B cell (primary cell): ENCODE measurements around the gene PACC1. TPM values are rescaled to one million over a fixed set of nuclear protein-coding genes. Genes with fewer than 3 reads are reported as not detected.

Experiments
- ATAC-seq: fragments of 200-7000 bp; cut with Tn5 transposase; one replicate; pipeline ENCODE4 v1.10.0; 2021; ENCODE audit warnings: low read depth, mild to moderate bottlenecking, moderate number of reproducible peaks, moderate library complexity
- CTCF ChIA-PET: fragments of 350-600 bp; sonication (Branson Sonifier 250); formaldehyde crosslinking; loops from one replicate; lab custom pipeline; 2021; ENCODE audit warnings: antibody characterized with exemption, inconsistent platforms; lab: Charles Lee
- POLR2A ChIA-PET: fragments of 350-600 bp; sonication (Branson Sonifier 250); formaldehyde crosslinking; loops from one replicate; lab custom pipeline; 2021; ENCODE audit warnings: antibody characterized with exemption; lab: Charles Lee
- DNase-seq: peaks from one replicate; pipeline ENCODE4 v3.0.0; 2013
- H2AFZ ChIP-seq: 2 replicates; pipeline ENCODE4 v1.6.1; 2012; ENCODE audit warnings: mild to moderate bottlenecking, low read depth, low read length; ENCODE audit not compliant: insufficient read depth, poor library complexity, severe bottlenecking
- H3K27ac ChIP-seq, 2 donors: 1 replicate in 1 of 2; 2 replicates in 1 of 2; pipeline ENCODE4 v1.5.1; 2012 to 2013; ENCODE audit warnings: low read length in 2 of 2, mild to moderate bottlenecking in 2 of 2, moderate library complexity in 1 of 2
- H3K27me3 ChIP-seq, 4 experiments: fragments of 200-600 bp in 1 of 4; sonication (generic) in 1 of 4; replicated peaks in 1 of 4; 1 replicate in 2 of 4; 2 replicates in 2 of 4; pipeline versions ENCODE4 v1.6.1 to v1.7.0; 2013 to 2016; ENCODE audit warnings: low read length in 3 of 4, mild to moderate bottlenecking in 2 of 4, mixed read lengths in 1 of 4, moderate library complexity in 1 of 4; ENCODE audit not compliant: insufficient read depth in 4 of 4, control insufficient read depth in 3 of 4; ENCODE audit errors: control extremely low read depth in 1 of 4
- H3K36me3 ChIP-seq, 2 experiments: replicated peaks in 1 of 2; 1 replicate in 1 of 2; 2 replicates in 1 of 2; pipeline versions ENCODE4 v1.6.1 to v1.7.1; 2013; ENCODE audit warnings: low read length in 1 of 2; ENCODE audit not compliant: insufficient read depth in 2 of 2, control insufficient read depth in 1 of 2; ENCODE audit errors: control extremely low read depth in 1 of 2, extremely low read depth in 1 of 2
- H3K4me1 ChIP-seq, 2 donors: fragments of 200-600 bp in 1 of 2; sonication (generic) in 1 of 2; 1 replicate in 1 of 2; 2 replicates in 1 of 2; pipeline versions ENCODE4 v1.5.1 to v1.6.1; 2013 to 2017; ENCODE audit warnings: low read length in 2 of 2; ENCODE audit not compliant: control insufficient read depth in 2 of 2, insufficient read depth in 2 of 2
- H3K4me2 ChIP-seq: replicated peaks from 2 replicates; pipeline ENCODE3; 2012; ENCODE audit warnings: mild to moderate bottlenecking, low read depth, low read length; ENCODE audit not compliant: poor library complexity, severe bottlenecking
- H3K4me3 ChIP-seq, 5 experiments: fragments of 200-600 bp in 1 of 5; sonication (generic) in 1 of 5; 1 replicate in 3 of 5; 2 replicates in 2 of 5; pipeline versions ENCODE4 v1.5.1 to v1.7.0; 2011 to 2016; ENCODE audit warnings: low read length in 4 of 5, mild to moderate bottlenecking in 4 of 5, low read depth in 2 of 5, control low read depth in 1 of 5, moderate library complexity in 1 of 5; ENCODE audit not compliant: insufficient read depth in 1 of 5; ENCODE audit errors: control extremely low read depth in 1 of 5, extremely low read depth in 1 of 5
- H3K79me2 ChIP-seq: fragments of 200-600 bp; sonication (generic); one replicate; pipeline ENCODE4 v1.6.0; 2016; ENCODE audit warnings: low read length; ENCODE audit not compliant: control insufficient read depth, insufficient read depth
- H3K9ac ChIP-seq: fragments of 200-600 bp; sonication (generic); 2 replicates; pipeline ENCODE4 v1.6.1; 2017; ENCODE audit warnings: mild to moderate bottlenecking, low read length, moderate library complexity
- H3K9me3 ChIP-seq, 3 donors: one replicate each; pipeline versions ENCODE4 v1.6.1 to v1.7.1; 2013; ENCODE audit warnings: low read length in 2 of 3; ENCODE audit not compliant: control insufficient read depth in 2 of 3, insufficient read depth in 1 of 3; ENCODE audit errors: control extremely low read depth in 1 of 3
- H4K20me1 ChIP-seq: 2 replicates; pipeline ENCODE4 v1.6.0; 2012; ENCODE audit warnings: mild to moderate bottlenecking, low read length; ENCODE audit not compliant: insufficient read depth, control insufficient read depth, poor library complexity, severe bottlenecking
- H3K27ac Mint-ChIP-seq: one replicate; pipeline ENCODE4 v1.8.0; 2021; ENCODE audit warnings: mixed read lengths
- H3K27me3 Mint-ChIP-seq: one replicate; pipeline ENCODE4 v1.8.0; 2021; ENCODE audit warnings: mixed read lengths
- H3K4me1 Mint-ChIP-seq: one replicate; pipeline ENCODE4 v1.8.0; 2021; ENCODE audit warnings: mixed read lengths
- H3K4me3 Mint-ChIP-seq: one replicate; pipeline ENCODE4 v1.8.0; 2021; ENCODE audit warnings: mixed read lengths
- H3K9me3 Mint-ChIP-seq: one replicate; pipeline ENCODE4 v1.8.0; 2022; ENCODE audit warnings: mixed read lengths; ENCODE audit not compliant: insufficient read depth
- CTCF ChIP-seq: fragments of 200-600 bp; IDR thresholded peaks from one replicate; pipeline ENCODE4 v1.8.0; 2022; ENCODE audit warnings: antibody characterized with exemption, mild to moderate bottlenecking
- EZH2 ChIP-seq: IDR thresholded peaks from 2 replicates; pipeline ENCODE4 v1.6.1; 2012; ENCODE audit warnings: borderline replicate concordance, low read depth, mild to moderate bottlenecking, moderate library complexity, low read length; ENCODE audit not compliant: insufficient read depth, poor library complexity, severe bottlenecking
- WGBS: methylation state at CpG from one replicate; pipeline ENCODE4 v1.1.5; 2013; ENCODE audit warnings: missing lambda C conversion rate; ENCODE audit not compliant: insufficient coverage; 5-methylcytosine and 5-hydroxymethylcytosine counted together
- intact Hi-C: fragments of 100-400 bp; cut with micrococcal nuclease; formaldehyde crosslinking; loops from one replicate; pipeline ENCODE4 v1.10.0; 2022
- polyA plus RNA-seq: library from polyadenylated mRNA; depleted of rRNA; stranded (reverse); fragments of >200 nt; gene quantifications from 2 replicates; pipeline ENCODE4 v1.2.3, GENCODE V29; 2012
- total RNA-seq, 2 donors: library from RNA; stranded (reverse); fragments of 120-200 nt in 1 of 2; gene quantifications; 1 replicate in 1 of 2; 2 replicates in 1 of 2; pipeline versions ENCODE4 v1.2.3 to v1.2.4, GENCODE V29; 2013 to 2022

The PACC1 gene
- total and polyA plus RNA-seq, 2 donors (not counting 1 experiment from before 2014, with no cell fraction given): 15.9 to 18.3 TPM

DNA sequence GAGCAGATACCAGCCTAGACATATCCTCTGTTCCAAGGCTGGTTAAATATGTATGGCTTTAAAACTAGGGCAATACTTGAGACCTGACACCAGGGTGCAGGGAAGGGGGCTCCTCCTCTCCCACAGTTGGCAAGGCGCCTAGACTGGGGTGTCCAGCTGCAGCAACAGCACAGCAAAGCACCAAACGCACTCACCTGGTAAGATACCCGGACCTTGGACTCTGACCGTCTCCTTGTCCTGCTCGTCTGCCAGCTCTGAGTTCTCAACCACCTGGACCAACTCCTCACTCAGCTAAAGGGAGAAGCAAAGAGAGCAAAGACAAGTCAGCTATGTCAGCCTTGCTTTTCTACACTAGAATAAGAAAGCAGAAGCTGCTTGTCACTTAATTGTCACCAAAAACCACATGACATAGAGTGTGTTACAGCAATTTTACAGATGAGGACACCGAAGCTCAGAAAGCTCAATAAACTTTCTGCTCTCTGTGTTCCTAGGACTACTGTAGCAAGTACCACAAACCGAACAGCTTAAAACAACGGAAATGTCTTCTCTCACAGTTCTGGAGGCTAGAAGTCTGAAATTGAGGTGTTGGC is 4.4 kb downstream of the PACC1 start:
- no peak overlapping the region for H2AFZ ChIP-seq
- 90% methylated on average over 7 of the region's 8 CpGs for WGBS
- H3K27me3 ChIP-seq: no peaks in the 10 kb centered on the region
- Mint-ChIP-seq H3K27me3 (no peaks in the 10 kb centered on the region), H3K27ac (no peak overlapping the region), H3K4me3 (no peak overlapping the region), H3K4me1 (peaks cover 32% of the 10 kb centered on the region), H3K9me3 (no peaks in the 10 kb centered on the region)
- peaks cover 73% of the 10 kb centered on the region for H3K79me2 ChIP-seq
- intact Hi-C loops: loop anchor here (5.0 kb wide), 1 partner anchor 447 kb away; the partner anchor contains the start of gene FLVCR1
- H3K9me3 ChIP-seq: no peaks in the 10 kb centered on the region
- ChIA-PET CTCF (no interaction called here), POLR2A (no interaction called here)
- no peak overlapping the region for H3K9ac ChIP-seq
- peaks cover 20 to 29% of the 10 kb centered on the region in 2 donors for H3K4me1 ChIP-seq
- DNase-seq: no peak
- ATAC-seq: no peak
- H4K20me1 ChIP-seq: peaks cover 10% of the 10 kb centered on the region
- no peak overlapping the region for H3K4me2 ChIP-seq
- H3K27ac ChIP-seq: no peak overlapping the region
- no peak for TF ChIP-seq EZH2
- no peak for TF ChIP-seq CTCF
- no peak overlapping the region for H3K4me3 ChIP-seq
- H3K36me3 ChIP-seq: peaks cover 0 to 53% of the 10 kb centered on the region in 2 experiments

- no peaks in the 10 kb centered on the region for H3K4me1 ChIP-seq
- H3K9me3 ChIP-seq: no peaks in the 10 kb centered on the region
- Mint-ChIP-seq H3K4me3 (no peak overlapping the region), H3K9me3 (no peaks in the 10 kb centered on the region), H3K27ac (no peak overlapping the region), H3K27me3 (no peaks in the 10 kb centered on the region), H3K4me1 (peaks cover 6% of the 10 kb centered on the region)
- WGBS: 95% methylated on average over 3 of the region's 7 CpGs
- H3K9ac ChIP-seq: no peak overlapping the region
- POLR2A ChIA-PET: no interaction called here
- intact Hi-C loops: no loop called here
- no peaks in the 10 kb centered on the region for H3K27me3 ChIP-seq
- H3K27ac ChIP-seq: no peak overlapping the region
- peaks cover 5 to 47% of the 10 kb centered on the region in 2 experiments for H3K36me3 ChIP-seq
- H4K20me1 ChIP-seq: no peaks in the 10 kb centered on the region
- CTCF ChIA-PET: no interaction called here
- DNase-seq: no peak
- no peak overlapping the region for H2AFZ ChIP-seq
- H3K4me3 ChIP-seq: no peak overlapping the region
- ATAC-seq: no peak
- no peak overlapping the region for H3K4me2 ChIP-seq
- TF ChIP-seq CTCF: no peak
- no peak for TF ChIP-seq EZH2
- H3K79me2 ChIP-seq: peaks cover 29% of the 10 kb centered on the region
These were observed 11.9 kb downstream of the PACC1 start for GRCh38 chr1:212402666-212403321.
